Suprapubic skin (tissue), 3 donors: ENCODE results near the gene SUGCT.

Source experiments
- CTCF ChIP-seq, 2 donors: fragments of 200-600 bp in 1 of 2; fragments of 450-650 bp in 1 of 2; sonication (generic) in 1 of 2; IDR thresholded peaks; one replicate each; pipeline ENCODE4 v1.5.1; 2016 to 2019; ENCODE audit warnings: antibody characterized with exemption in 2 of 2, mild to moderate bottlenecking in 1 of 2, moderate library complexity in 1 of 2
- POLR2A ChIP-seq, 2 donors: fragments of 450-650 bp; IDR thresholded peaks; one replicate each; pipeline ENCODE4 v1.6.1; 2017; ENCODE audit warnings: antibody characterized with exemption in 2 of 2, mild to moderate bottlenecking in 2 of 2, moderate library complexity in 2 of 2

- TF ChIP-seq CTCF (IDR thresholded peaks at IDR 0.05), result no peak
- no peak for TF ChIP-seq POLR2A (IDR thresholded peaks at IDR 0.05)
Observed at GRCh38 chr7:40704172-40704571, 569.4 kb downstream of the SUGCT start.
